AG09309 (cell line): Measurements from ENCODE around the gene SETX.

Experiments used
- DNase-seq: peaks from one replicate; pipeline ENCODE4 v3.0.0-alpha.2; 2010; ENCODE audit warnings: low read depth
- H3K4me3 ChIP-seq: 2 replicates; pipeline ENCODE4 v1.5.1; 2011; ENCODE audit warnings: mild to moderate bottlenecking, low read depth, low read length, moderate library complexity; ENCODE audit not compliant: control insufficient read depth
- CTCF ChIP-seq: IDR thresholded peaks from 2 replicates; pipeline ENCODE4 v1.5.1; 2011; ENCODE audit warnings: mild to moderate bottlenecking, low read depth, low read length, inconsistent platforms; ENCODE audit not compliant: insufficient read depth, control insufficient read depth; ENCODE audit errors: missing control alignments

Gene SETX

DNA sequence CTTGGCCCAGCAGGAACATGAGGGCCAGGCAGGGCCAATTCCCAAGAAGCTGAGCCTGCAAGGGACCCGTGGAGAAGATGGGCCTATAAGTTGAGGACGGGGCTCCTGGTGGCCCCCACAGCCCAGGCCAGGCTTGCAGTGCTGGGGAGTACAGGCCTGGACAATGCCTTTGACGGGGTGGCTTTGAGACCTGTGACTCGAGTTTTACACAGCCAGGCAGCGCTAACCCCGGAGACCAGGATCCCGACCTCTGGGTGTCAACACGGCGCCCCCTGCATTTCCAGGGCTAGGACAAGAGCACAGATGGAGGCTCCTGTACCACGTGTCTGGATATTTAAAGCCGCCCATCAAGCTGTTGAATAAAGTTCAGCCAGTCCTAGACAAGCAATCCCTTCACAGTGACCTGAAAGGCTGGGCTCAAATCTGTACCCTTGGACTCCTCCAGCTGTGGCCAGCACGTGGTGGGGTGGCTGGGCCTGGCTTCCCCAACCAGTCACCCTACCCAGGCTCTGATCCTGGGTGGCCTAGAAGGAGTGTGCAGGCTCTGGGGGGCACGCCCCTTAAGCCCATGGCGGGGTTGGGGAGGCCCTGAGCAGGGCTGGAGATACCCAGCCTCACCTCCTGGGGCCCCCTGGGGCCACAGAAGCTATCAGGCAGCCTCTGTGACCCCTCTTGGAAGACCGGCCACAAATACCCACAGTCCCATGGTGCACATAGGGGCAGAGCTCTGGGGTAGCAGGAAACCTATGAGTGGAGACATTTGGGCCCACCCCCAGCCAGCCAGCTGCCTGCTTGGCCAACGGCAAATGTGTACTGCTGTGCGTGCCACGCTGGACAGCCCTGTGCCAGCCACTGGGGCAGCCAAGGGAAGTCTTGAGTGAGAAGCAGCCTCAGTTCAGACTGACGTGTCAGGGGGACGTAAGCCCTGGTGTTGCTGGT lies 104.2 kb downstream of the SETX start:
- no peak for DNase-seq
- no peak for TF ChIP-seq CTCF
- no peak overlapping the region for H3K4me3 ChIP-seq

GRCh38 chr9:132249690-132250089 lies 105.1 kb downstream of the SETX start:
- TF ChIP-seq CTCF = no peak
- no peak overlapping the region for H3K4me3 ChIP-seq
- DNase-seq = no peak

- H3K4me3 ChIP-seq = no peak overlapping the region
- TF ChIP-seq CTCF = no peak
- no peak for DNase-seq
Measured at GRCh38 chr9:132249123-132249522, 105.7 kb downstream of the SETX start.

- TF ChIP-seq CTCF = no peak
- DNase-seq = no peak
- no peak overlapping the region for H3K4me3 ChIP-seq
Measured at GRCh38 chr9:132247942-132248341, 106.8 kb downstream of the SETX start.

DNA sequence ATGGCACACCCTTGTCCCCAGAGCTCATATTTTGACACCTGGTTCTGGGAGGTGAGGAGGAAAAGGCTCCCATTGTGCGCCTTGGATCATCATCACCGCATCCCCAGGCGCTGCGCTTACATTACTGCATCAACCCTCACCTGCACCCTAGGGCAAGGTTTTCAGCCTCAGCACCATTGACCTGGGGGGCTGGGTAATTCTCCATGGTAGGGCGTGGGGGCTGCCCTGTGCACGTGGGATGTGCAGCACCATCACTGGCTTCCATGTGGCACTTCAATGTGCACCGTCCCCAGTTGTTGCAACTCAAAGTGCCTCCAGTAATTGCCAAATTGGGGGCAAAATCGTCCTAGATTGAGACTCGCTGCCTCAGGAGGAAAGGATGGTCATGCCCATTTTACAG lies 109.3 kb downstream of the SETX start:
- DNase-seq = no peak
- TF ChIP-seq CTCF = no peak
- H3K4me3 ChIP-seq = no peak overlapping the region

DNA sequence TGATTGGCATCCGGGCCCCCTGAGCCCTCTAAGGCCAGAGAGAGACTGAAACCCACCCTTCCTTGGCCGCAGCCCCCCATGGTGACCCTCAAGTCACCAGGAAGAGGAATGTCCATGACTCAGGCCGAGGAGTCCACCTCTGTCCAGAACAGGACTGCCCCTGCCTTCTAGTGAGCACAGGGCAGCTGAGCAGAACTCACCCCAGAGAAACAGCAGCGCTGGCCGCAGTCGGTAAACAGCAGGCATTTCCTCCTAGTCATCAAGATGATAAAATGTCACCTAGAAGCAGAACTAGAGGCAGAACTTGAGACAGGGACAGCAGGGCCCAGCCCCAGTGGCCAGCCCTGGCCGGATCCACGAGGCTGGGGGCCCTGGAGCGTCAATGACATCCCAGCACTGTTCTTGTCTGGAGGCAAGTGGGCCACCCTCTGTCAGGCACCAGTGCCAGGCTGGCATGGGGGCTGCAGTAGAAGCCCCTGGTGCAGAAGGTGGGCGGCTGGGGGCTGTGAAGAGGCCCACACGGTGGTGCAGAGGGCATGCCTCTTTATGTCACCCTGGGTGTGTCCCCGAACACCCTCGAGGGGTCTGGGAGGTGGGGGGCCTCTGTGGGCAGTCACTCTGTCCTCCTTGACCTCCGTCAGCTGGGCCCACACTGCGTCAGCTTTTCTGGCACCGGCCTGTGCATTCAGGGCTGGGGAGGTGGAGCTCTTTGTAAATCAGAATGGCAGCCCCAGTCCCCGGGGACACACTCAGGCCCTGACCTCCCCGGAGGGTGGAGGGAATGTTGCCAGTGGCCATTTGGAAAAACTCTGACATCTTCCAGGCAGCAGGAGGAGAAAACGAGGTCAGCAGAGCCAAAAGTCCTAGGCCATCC lies 110.0 kb downstream of the SETX start:
- no peak for DNase-seq
- H3K4me3 ChIP-seq = no peak overlapping the region
- TF ChIP-seq CTCF = no peak
